DOHH2 (cell line): ENCODE data around the gene SMAP2.

ENCODE experiments used
- H3F3A ChIP-seq: fragments of 200-600 bp; sonication (generic), shearing (Covaris generic); 2 replicates; pipeline ENCODE4 v1.6.0; 2016; ENCODE audit warnings: antibody characterized with exemption, mild to moderate bottlenecking; ENCODE audit not compliant: control insufficient read depth, insufficient read depth
- H3K27ac ChIP-seq: fragments of 200-600 bp; sonication (generic); 2 replicates; pipeline ENCODE4 v1.5.1; 2014; ENCODE audit warnings: low read depth, mild to moderate bottlenecking, low read length, moderate library complexity
- H3K27me3 ChIP-seq: fragments of 200-600 bp; sonication (generic); 2 replicates; pipeline ENCODE4 v1.6.1; 2014; ENCODE audit warnings: mild to moderate bottlenecking, low read length, mixed read lengths; ENCODE audit not compliant: control insufficient read depth
- H3K36me3 ChIP-seq: fragments of 200-600 bp; sonication (generic); 2 replicates; pipeline ENCODE4 v1.6.1; 2014; ENCODE audit warnings: mild to moderate bottlenecking, low read length, moderate library complexity, mixed read lengths; ENCODE audit not compliant: control insufficient read depth
- H3K4me1 ChIP-seq: fragments of 200-600 bp; sonication (generic); 2 replicates; pipeline ENCODE4 v1.6.1; 2014; ENCODE audit warnings: mild to moderate bottlenecking, low read length, mixed read lengths; ENCODE audit not compliant: control insufficient read depth
- H3K4me2 ChIP-seq: fragments of 200-600 bp; sonication (generic); 2 replicates; pipeline ENCODE4 v1.6.0; 2014; ENCODE audit warnings: mild to moderate bottlenecking, low read length, moderate library complexity
- H3K4me3 ChIP-seq: fragments of 200-600 bp; sonication (generic); 2 replicates; pipeline ENCODE4 v1.5.1; 2014; ENCODE audit warnings: mild to moderate bottlenecking, low read length, mixed read lengths
- H3K79me2 ChIP-seq: fragments of 200-600 bp; sonication (generic); 2 replicates; pipeline ENCODE4 v1.6.1; 2014; ENCODE audit warnings: mild to moderate bottlenecking, low read length, mixed read lengths; ENCODE audit not compliant: control insufficient read depth
- H3K9me2 ChIP-seq: fragments of 200-600 bp; sonication (generic); replicated peaks from 2 replicates; pipeline ENCODE4 v1.6.1; 2014; ENCODE audit warnings: mild to moderate bottlenecking, low read length, mixed read lengths; ENCODE audit not compliant: control insufficient read depth
- H3K9me3 ChIP-seq: fragments of 200-600 bp; sonication (generic); 2 replicates; pipeline ENCODE4 v1.6.1; 2014; ENCODE audit warnings: antibody characterized with exemption, low read length, mixed read lengths; ENCODE audit not compliant: control insufficient read depth, insufficient read depth
- H4K20me1 ChIP-seq: fragments of 200-600 bp; sonication (generic); 2 replicates; pipeline ENCODE4 v1.6.0; 2014; ENCODE audit warnings: low read depth, mild to moderate bottlenecking, antibody characterized with exemption, low read length, moderate library complexity; ENCODE audit not compliant: control insufficient read depth, insufficient read depth
- CTCF ChIP-seq: fragments of 200-600 bp; sonication (generic); IDR thresholded peaks from one replicate; pipeline ENCODE4 v1.5.1; 2014; ENCODE audit warnings: antibody characterized with exemption, mild to moderate bottlenecking, low read depth, low read length; ENCODE audit not compliant: poor library complexity, severe bottlenecking
- EZH2phosphoT487 ChIP-seq: fragments of 200-600 bp; sonication (generic); IDR thresholded peaks from 2 replicates; pipeline ENCODE4 v1.6.1; 2017; ENCODE audit warnings: borderline replicate concordance, mild to moderate bottlenecking, antibody characterized with exemption, low read length, moderate library complexity, mixed read lengths

SMAP2 gene

DNA sequence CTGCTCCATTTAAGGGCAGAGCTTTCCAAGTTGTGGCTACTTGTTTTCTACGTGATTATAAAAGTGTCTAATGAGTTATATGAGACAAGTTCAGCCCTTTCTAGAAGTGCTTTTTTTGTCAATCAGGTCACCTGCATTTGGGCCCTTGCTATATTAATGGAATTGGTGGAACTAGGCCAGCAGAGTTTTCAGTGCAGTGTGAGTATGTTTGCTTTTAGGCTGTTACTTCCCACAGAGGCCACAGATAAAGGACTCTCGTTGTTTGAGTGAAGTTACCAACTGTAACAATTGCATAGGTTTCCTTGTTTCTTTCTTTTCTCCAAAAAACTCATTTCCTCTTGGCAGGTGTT, 10.9 kb downstream of the SMAP2 start:
- Histone ChIP-seq H3K79me2 (peaks cover 88% of the 10 kb centered on the region), H3K9me3 (no peaks in the 10 kb centered on the region), H3F3A (peaks cover 36% of the 10 kb centered on the region), H3K27ac (peak overlapping the region; percentile 98), H3K9me2 (no peaks in the 10 kb centered on the region), H3K4me2 (peak overlapping the region; percentile 93), H4K20me1 (no peaks in the 10 kb centered on the region), H3K4me3 (peak overlapping the region; percentile 74), H3K36me3 (peaks cover 50% of the 10 kb centered on the region), H3K27me3 (no peaks in the 10 kb centered on the region), H3K4me1 (peaks cover 91% of the 10 kb centered on the region)
- TF ChIP-seq CTCF (no peak), EZH2phosphoT487 (no peak)

- H3K79me2 ChIP-seq = peaks cover 88% of the 10 kb centered on the region
- H3K27me3 ChIP-seq = no peaks in the 10 kb centered on the region
- H3K9me3 ChIP-seq = no peaks in the 10 kb centered on the region
- peaks cover 91% of the 10 kb centered on the region for H3K4me1 ChIP-seq
- peak overlapping the region; percentile 98 for H3K27ac ChIP-seq
- no peaks in the 10 kb centered on the region for H4K20me1 ChIP-seq
- TF ChIP-seq CTCF = no peak
- TF ChIP-seq EZH2phosphoT487 = no peak
- H3K4me2 ChIP-seq = peak overlapping the region; percentile 93
- H3K4me3 ChIP-seq = peak overlapping the region; percentile 74
- peaks cover 36% of the 10 kb centered on the region for H3F3A ChIP-seq
- H3K36me3 ChIP-seq = peaks cover 52% of the 10 kb centered on the region
- H3K9me2 ChIP-seq = no peaks in the 10 kb centered on the region
These were observed 11.4 kb downstream of the SMAP2 start for GRCh38 chr1:40384887-40385286.

- Histone ChIP-seq H3K27ac (peak overlapping the region; percentile 98), H3K9me2 (no peaks in the 10 kb centered on the region), H3K36me3 (peaks cover 58% of the 10 kb centered on the region), H3K4me2 (peak overlapping the region; percentile 93), H3K27me3 (no peaks in the 10 kb centered on the region), H3K79me2 (peaks cover 88% of the 10 kb centered on the region), H3K9me3 (no peaks in the 10 kb centered on the region), H3F3A (peaks cover 36% of the 10 kb centered on the region), H4K20me1 (no peaks in the 10 kb centered on the region), H3K4me3 (peak overlapping the region; percentile 74), H3K4me1 (peaks cover 91% of the 10 kb centered on the region)
- TF ChIP-seq EZH2phosphoT487 = no peak
- TF ChIP-seq CTCF = no peak
These were observed 12.2 kb downstream of the SMAP2 start for GRCh38 chr1:40385437-40386358.
